Measurements from ENCODE around the gene FUS. TPM values are rescaled to one million over a fixed set of nuclear protein-coding genes. Genes with fewer than 3 reads are reported as not detected.

FUS gene
- total RNA-seq, 1 donor from 2014 or later, result 79.3 TPM

GRCh38 chr16:31181102-31181830 is 1.3 kb downstream of the FUS start:
- peak; percentile 67 for DNase-seq
- intact Hi-C loops (cut with DNase I), result loop anchor here (10.0 kb wide), 1 partner anchor 264 kb away; the partner anchor contains the start of gene ZNF843
- peak; percentile 5 for ATAC-seq (ENCODE audit: poor library complexity)

GRCh38 chr16:31182391-31182790 is 2.5 kb downstream of the FUS start:
- no peak for ATAC-seq (ENCODE audit: poor library complexity)
- DNase-seq, result no peak
- intact Hi-C loops (cut with DNase I), result loop anchor here (10.0 kb wide), 1 partner anchor 262 kb away; the partner anchor contains the start of gene ZNF843

DNA sequence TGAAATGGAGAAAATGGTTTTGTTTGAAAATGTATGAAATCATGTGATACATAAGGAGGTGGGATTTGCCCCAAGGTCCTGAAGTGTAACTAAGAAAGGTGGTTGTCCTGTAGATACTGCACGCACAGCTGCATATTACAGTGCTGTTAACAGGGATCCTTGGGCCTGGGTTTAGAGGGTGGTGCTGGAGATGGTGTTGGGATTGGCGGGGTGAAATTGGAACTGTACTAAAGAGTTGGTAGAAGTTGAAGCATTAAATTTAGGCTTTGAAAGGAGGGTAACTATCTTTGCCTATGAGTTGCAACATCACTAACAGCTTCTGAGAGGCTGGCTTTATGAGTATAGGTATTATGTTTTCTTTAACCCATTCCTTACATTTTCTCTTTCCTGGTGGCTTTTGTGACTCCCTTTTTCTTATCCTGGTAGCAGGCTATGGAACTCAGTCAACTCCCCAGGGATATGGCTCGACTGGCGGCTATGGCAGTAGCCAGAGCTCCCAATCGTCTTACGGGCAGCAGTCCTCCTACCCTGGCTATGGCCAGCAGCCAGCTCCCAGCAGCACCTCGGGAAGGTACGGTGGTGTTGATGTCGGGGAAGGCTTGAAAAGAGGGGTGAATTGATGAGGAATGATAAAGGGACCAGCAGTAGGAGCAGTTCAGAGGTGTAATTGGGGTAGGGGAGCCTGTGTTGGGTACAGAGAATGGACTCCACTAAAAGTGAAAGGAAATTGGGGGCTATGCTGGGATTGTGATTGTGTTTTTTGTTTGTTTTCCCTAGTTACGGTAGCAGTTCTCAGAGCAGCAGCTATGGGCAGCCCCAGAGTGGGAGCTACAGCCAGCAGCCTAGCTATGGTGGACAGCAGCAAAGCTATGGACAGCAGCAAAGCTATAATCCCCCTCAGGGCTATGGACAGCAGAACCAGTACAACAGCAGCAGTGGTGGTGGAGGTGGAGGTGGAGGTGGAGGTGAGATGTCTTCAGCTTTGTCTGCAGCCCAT is 3.8 kb downstream of the FUS start:
- DNase-seq, result no peak
- intact Hi-C loops (cut with DNase I), result loop anchor here (10.0 kb wide), 1 partner anchor 261 kb away; the partner anchor contains the start of gene ZNF843
- ATAC-seq (ENCODE audit: poor library complexity), result no peak

DNA sequence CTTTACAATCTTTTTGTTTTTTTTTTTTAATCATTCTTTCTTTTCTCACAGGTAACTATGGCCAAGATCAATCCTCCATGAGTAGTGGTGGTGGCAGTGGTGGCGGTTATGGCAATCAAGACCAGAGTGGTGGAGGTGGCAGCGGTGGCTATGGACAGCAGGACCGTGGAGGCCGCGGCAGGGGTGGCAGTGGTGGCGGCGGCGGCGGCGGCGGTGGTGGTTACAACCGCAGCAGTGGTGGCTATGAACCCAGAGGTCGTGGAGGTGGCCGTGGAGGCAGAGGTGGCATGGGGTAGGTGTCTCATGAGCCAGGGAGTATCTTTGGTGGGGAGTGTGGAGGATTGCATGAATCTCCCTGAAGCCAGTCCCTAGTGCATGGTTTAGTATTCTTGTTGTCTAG is 4.9 kb downstream of the FUS start:
- intact Hi-C loops (cut with DNase I), result loop anchor here (10.0 kb wide), 1 partner anchor 260 kb away; the partner anchor contains the start of gene ZNF843
- no peak for DNase-seq
- no peak for ATAC-seq (ENCODE audit: poor library complexity)

GRCh38 chr16:31185339-31185738 is 5.4 kb downstream of the FUS start:
- DNase-seq, result no peak
- no peak for ATAC-seq (ENCODE audit: poor library complexity)
- intact Hi-C loops (cut with DNase I), result loop anchor here (10.0 kb wide), 1 partner anchor 259 kb away; the partner anchor contains the start of gene ZNF843

- DNase-seq, result no peak
- no peak for ATAC-seq (ENCODE audit: poor library complexity)
- intact Hi-C loops (cut with DNase I), result loop anchor here (10.0 kb wide), 1 partner anchor 259 kb away; the partner anchor contains the start of gene ZNF843
Observed at GRCh38 chr16:31186176-31186575, 6.2 kb downstream of the FUS start.

DNA sequence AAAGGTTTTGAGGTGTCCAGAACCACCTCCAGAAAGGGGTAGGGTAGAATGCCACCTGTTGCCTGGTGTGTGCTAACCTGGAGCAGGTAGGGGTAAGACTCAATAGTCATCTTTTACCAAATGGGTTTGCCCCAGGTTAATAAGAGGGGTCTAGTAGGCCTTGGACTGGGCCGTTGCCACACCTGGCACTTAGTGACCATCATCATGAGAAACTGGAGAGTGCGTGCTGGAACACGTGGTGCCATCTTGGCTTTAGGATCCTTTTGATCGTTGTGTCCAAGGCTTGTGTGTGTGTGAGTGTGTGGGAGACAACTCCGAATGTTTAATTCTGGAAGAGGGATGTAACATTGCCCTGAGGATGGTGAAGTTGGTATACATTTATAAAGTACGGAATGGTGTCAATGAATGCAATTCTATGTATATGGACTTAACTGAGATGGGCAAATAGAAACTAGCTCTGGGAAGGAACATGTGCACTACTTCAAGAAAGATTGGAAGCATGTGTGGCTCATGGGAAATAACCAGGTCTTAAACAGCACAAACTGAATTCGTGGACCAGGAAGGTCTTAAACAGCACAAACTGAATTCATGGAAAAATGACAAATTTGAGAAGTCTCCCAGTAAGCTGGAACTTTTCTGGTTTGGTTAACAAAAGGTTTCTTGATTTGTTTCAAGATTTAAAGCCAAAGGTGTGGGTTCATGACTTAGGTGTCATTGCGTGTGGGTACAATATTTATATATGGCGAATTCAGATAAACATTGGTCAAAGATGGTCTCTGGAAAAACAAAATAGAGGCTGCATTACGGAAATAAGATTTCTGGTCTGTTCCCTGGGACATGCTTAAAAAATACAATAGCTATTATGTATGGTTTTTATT is 7.2 kb downstream of the FUS start:
- no peak for ATAC-seq (ENCODE audit: poor library complexity)
- intact Hi-C loops (cut with DNase I), result loop anchor here (10.0 kb wide), 1 partner anchor 258 kb away; the partner anchor contains the start of gene ZNF843

DNA sequence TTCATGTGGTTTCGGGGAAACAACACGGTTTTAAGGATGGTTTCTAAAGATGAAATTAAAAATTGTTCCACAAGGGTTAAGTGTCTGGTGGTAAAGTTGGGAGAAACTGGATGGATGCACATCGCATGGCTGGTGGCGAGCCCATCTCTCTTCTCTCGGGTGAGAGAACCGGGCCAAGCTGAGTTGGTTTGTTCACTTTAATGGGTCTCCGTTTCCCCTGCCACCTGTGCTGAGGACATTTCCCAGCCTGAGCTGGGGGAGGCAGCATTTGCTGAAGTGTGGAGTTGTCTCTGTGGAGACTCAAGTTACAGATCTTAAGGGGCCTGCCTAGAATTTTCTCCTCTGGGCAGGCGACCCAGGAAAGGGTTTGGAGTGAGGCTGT is 7.9 kb downstream of the FUS start:
- intact Hi-C loops (cut with DNase I), result loop anchor here (10.0 kb wide), 1 partner anchor 257 kb away; the partner anchor contains the start of gene ZNF843
- ATAC-seq (ENCODE audit: poor library complexity) (no peak), DNase-seq (no peak)

More for the DNA sequence above, 7.2 kb downstream of the FUS start:
- no peak for DNase-seq

DNA sequence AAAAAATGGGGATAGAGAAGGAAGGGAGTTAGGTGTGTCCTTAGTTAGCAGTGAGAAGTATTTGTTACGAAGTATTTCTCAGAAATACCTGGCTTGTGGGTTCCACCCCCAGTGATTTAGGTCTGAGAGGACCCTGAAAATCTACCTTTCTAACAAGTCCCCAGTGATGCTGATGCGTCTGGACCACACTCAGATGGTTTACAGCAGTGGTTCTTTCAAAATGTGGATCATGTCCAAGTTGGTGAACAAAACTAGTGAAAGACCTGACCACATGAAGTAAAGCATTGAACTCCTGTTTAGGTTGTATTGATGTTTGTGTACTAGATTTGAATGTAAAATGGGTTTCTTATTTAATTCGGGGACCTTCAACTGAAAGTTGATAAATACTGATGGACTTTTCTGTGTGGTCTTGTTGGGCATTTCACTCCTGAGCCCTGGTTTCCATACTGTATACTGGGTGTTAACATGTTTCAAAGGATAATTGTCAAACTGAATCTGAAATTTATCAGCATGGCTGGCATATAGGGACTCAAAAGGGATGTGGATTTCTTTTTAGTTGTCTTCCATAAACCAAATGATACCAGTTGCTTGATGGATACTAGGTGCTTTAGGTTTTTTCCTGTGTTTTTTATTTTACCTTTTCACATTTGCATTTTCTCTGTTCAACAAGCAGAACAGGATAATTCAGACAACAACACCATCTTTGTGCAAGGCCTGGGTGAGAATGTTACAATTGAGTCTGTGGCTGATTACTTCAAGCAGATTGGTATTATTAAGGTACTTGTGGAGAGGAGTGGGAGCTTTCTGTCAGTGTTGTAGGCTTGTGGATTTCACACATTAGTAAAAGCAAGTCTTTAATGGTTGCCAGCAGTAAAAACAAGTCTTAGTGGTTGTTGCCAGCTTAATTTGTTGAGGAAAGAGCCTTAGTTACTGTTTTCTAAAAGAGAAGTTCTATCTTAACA is 8.8 kb downstream of the FUS start:
- DNase-seq (no peak), ATAC-seq (ENCODE audit: poor library complexity) (no peak)
- intact Hi-C loops (cut with DNase I), result loop anchor here (10.0 kb wide), 1 partner anchor 256 kb away; the partner anchor contains the start of gene ZNF843

DNA sequence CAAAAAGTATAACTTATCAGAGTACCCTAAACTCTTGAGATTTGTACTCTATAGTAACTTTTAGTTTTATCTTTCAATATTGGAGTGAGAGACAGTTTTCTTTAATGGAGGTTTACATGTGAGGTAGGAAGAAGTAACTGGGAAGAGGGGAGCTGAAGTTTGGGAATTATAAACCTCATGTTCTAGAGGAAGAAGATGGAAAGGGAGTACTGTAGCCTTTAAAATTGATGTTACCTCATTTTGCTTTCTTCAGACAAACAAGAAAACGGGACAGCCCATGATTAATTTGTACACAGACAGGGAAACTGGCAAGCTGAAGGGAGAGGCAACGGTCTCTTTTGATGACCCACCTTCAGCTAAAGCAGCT is 9.5 kb downstream of the FUS start:
- no peak for ATAC-seq (ENCODE audit: poor library complexity)
- intact Hi-C loops (cut with DNase I), result loop anchor here (10.0 kb wide), 1 partner anchor 255 kb away; the partner anchor contains the start of gene ZNF843
- DNase-seq, result no peak

DNA sequence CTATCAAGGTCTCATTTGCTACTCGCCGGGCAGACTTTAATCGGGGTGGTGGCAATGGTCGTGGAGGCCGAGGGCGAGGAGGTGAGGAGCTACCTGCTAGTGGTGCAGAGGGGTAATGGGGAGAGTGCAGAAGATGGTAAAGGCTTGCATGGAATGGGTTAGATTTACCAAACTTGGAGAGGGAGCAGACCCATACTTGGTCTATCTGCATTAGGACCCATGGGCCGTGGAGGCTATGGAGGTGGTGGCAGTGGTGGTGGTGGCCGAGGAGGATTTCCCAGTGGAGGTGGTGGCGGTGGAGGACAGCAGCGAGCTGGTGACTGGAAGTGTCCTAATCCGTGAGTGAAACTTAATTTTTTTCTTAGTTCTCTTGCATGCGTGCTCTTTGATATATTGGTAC is 10.1 kb downstream of the FUS start:
- intact Hi-C loops (cut with DNase I), result no loop called here
- DNase-seq (no peak), ATAC-seq (ENCODE audit: poor library complexity) (no peak)

GRCh38 chr16:31190818-31191444 is 11.0 kb downstream of the FUS start:
- ATAC-seq (ENCODE audit: poor library complexity) (no peak), DNase-seq (no peak)
- intact Hi-C loops (cut with DNase I), result no loop called here

DNA sequence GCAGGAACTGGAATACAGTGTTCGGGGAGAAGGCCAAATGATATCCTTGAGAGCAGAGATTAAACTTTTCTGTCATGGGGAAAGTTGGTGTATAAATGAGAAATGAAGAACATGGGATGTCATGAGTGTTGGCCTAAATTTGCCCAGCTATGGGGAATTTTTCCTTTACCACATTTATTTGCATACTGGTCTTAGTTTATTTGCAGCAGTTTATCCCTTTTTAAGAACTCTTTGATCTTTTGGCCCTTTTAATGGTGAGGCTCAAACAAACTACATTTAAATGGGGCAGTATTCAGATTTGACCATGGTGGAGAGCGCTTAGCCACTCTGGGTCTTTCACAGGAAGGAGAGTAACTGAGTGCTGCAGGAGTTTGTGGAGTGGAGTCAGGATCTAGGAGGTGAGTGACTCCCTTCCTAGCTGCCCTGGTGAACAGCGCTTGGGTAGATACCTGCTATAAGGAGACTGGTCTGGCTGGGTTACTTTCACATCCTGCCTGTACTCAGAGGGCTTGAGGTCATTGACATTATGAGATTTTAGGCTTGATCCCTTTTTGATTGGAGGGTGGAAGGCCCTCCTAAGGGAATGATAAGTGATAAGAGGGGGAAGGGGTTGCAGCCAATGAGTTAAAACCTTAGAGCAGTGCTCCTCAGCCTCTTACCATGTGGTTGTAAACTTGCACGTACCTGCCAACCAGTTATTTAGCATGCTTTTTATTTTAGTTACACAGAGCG is 11.9 kb downstream of the FUS start:
- intact Hi-C loops (cut with DNase I), result no loop called here
- no peak for DNase-seq
- ATAC-seq (ENCODE audit: poor library complexity), result no peak

DNA sequence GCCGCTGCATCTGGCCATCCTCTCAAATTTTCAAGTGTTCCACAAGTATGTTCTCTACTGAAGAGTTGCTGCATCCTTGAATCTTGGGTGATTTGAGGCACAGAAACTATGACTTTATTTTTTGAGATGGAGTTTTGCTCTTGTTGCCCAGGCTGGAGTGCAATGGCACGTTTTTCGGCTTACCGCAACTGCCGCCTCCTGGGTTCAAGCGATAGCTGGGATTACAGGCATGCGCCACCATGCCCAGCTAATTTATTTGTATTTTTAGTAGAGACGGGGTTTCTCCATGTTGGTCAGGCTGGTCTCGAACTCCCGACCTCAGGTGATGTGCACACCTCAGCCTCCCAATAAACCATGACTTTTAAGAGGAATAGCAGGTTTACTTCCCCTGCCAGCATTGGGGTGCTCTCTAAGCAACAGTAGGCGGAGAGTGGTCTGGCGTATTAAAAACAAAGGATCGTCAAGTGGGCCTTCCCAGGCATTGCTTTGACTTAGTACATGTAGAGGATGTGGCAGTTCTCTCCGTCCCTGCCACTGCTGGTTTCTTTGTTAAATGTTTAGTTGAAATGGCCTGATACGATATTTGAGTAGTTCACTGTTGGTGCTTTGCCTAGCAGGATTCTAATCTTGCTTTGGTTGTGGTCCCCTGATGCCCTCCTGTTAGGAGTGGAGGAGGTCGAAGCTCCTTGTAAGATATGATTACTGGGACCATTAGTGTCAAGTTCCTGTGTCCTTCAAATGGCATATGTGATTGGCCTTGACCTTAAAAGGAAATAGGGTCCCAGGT is 13.1 kb downstream of the FUS start:
- intact Hi-C loops (cut with DNase I), result no loop called here
- DNase-seq, result no peak
- no peak for ATAC-seq (ENCODE audit: poor library complexity)

GRCh38 chr16:31193874-31194273 is 13.9 kb downstream of the FUS start:
- no peak for ATAC-seq (ENCODE audit: poor library complexity)
- intact Hi-C loops (cut with DNase I), result no loop called here
- no peak for DNase-seq

All from Right ventricle myocardium superior (tissue), 1 donor.